Osteoblast (primary cell): ENCODE measurements around the gene PER2. TPM values are rescaled to one million over a fixed set of nuclear protein-coding genes. Genes with fewer than 3 reads are reported as not detected.

Source experiments
- DNase-seq: peaks from one replicate; pipeline ENCODE4 v3.0.0; 2011; ENCODE audit warnings: low spot score, mixed read lengths; ENCODE audit not compliant: insufficient read length; ENCODE audit errors: missing footprints
- H2AFZ ChIP-seq: 2 replicates; pipeline ENCODE4 v1.6.0; 2011; ENCODE audit warnings: mild to moderate bottlenecking, low read length
- H3K27ac ChIP-seq: 2 replicates; pipeline ENCODE4 v1.5.1; 2011; ENCODE audit warnings: mild to moderate bottlenecking, low read depth, low read length, moderate library complexity
- H3K27me3 ChIP-seq: 2 replicates; pipeline ENCODE4 v1.6.0; 2012; ENCODE audit warnings: mild to moderate bottlenecking, control low read depth, inconsistent platforms, low read length, moderate library complexity; ENCODE audit not compliant: insufficient read depth
- H3K36me3 ChIP-seq: 2 replicates; pipeline ENCODE4 v1.5.1; 2011; ENCODE audit warnings: mild to moderate bottlenecking, low read length, control low read depth, moderate library complexity; ENCODE audit not compliant: insufficient read depth
- H3K4me1 ChIP-seq: 2 replicates; pipeline ENCODE4 v1.5.1; 2011; ENCODE audit warnings: mild to moderate bottlenecking, low read length, control low read depth, moderate library complexity; ENCODE audit not compliant: insufficient read depth
- H3K4me2 ChIP-seq: 2 replicates; pipeline ENCODE4 v1.6.0; 2011; ENCODE audit warnings: mild to moderate bottlenecking, low read length; ENCODE audit not compliant: insufficient read depth
- H3K4me3 ChIP-seq: fragments of 200-600 bp; sonication (generic); 3 replicates; pipeline ENCODE4 v1.5.1; 2012; ENCODE audit warnings: mild to moderate bottlenecking, low read length, inconsistent platforms; ENCODE audit not compliant: insufficient read depth
- H3K79me2 ChIP-seq: 2 replicates; pipeline ENCODE4 v1.6.0; 2012; ENCODE audit warnings: mild to moderate bottlenecking, low read length, control low read depth, inconsistent platforms; ENCODE audit not compliant: insufficient read depth
- H3K9me3 ChIP-seq: 2 replicates; pipeline ENCODE4 v1.5.1; 2011; ENCODE audit warnings: low read depth, low read length, control low read depth
- H4K20me1 ChIP-seq: 2 replicates; pipeline ENCODE4 v1.6.0; 2012; ENCODE audit warnings: mild to moderate bottlenecking, low read length, control low read depth; ENCODE audit not compliant: insufficient read depth
- total RNA-seq: library from RNA; depleted of rRNA; stranded (reverse); fragments of >200 nt; gene quantifications from 2 replicates; pipeline ENCODE4 v1.2.3, GENCODE V29; 2012
- TF ChIP-seq, protein P1 (sequence below): IDR thresholded peaks from 2 replicates; pipeline ENCODE4 v1.5.1; 2011; ENCODE audit warnings: mild to moderate bottlenecking, low read depth, low read length, moderate library complexity; ENCODE audit errors: extremely low read depth

Gene PER2
- total RNA-seq, 1 donor = 9.4 TPM

DNA sequence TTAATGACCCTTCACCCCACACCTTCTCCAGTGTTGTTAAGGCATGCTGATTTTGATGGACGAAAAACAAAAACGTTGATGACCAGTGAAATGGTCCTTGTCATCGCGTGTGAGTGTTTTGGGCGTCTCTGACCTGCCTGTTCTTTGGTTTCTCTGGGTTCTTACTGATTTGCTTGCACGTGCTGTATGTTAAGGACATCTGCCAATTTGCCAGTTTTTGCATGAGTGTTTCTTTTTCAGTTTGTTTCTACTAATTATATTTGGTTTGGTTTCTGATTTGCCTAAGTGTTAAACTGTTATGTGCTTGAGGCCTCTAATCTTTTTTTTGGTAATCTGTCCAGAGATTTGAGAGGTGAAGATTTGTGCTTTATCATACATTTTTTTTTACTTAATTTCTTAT is 46.5 kb upstream of the PER2 start:
- Histone ChIP-seq H3K27ac (no peak overlapping the region), H3K4me1 (no peaks in the 10 kb centered on the region), H4K20me1 (peaks cover 12% of the 10 kb centered on the region)

DNA sequence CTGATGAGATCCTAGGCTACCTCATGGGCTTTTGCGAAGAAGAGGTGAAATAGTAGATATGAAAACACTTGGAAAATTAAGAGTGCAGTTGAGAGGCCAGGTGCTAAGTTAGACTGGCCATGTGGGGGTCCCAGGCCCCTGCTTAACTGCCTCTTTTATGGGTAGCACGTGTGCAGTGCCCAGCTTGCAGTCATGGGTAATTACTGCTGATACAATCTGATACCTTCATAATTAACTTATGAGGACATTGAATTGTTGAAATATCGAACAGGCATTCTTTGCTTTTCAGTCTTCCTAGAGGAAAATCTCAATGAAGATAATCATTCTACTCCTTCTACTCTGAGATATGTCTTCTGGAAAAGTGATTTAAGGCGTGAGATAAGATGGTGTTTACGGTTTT is 43.5 kb upstream of the PER2 start:
- H4K20me1 ChIP-seq = peaks cover 11% of the 10 kb centered on the region

More for the DNA sequence above, 46.5 kb upstream of the PER2 start:
- Histone ChIP-seq H3K36me3 (peaks cover 26% of the 10 kb centered on the region), H3K9me3 (no peaks in the 10 kb centered on the region), H3K4me3 (no peak overlapping the region), H2AFZ (no peak overlapping the region), H3K4me2 (no peak overlapping the region), H3K79me2 (peaks cover 33% of the 10 kb centered on the region), H3K27me3 (no peaks in the 10 kb centered on the region)
- TF ChIP-seq, protein P1, sequence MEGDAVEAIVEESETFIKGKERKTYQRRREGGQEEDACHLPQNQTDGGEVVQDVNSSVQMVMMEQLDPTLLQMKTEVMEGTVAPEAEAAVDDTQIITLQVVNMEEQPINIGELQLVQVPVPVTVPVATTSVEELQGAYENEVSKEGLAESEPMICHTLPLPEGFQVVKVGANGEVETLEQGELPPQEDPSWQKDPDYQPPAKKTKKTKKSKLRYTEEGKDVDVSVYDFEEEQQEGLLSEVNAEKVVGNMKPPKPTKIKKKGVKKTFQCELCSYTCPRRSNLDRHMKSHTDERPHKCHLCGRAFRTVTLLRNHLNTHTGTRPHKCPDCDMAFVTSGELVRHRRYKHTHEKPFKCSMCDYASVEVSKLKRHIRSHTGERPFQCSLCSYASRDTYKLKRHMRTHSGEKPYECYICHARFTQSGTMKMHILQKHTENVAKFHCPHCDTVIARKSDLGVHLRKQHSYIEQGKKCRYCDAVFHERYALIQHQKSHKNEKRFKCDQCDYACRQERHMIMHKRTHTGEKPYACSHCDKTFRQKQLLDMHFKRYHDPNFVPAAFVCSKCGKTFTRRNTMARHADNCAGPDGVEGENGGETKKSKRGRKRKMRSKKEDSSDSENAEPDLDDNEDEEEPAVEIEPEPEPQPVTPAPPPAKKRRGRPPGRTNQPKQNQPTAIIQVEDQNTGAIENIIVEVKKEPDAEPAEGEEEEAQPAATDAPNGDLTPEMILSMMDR = no peak
- DNase-seq = no peak

DNA sequence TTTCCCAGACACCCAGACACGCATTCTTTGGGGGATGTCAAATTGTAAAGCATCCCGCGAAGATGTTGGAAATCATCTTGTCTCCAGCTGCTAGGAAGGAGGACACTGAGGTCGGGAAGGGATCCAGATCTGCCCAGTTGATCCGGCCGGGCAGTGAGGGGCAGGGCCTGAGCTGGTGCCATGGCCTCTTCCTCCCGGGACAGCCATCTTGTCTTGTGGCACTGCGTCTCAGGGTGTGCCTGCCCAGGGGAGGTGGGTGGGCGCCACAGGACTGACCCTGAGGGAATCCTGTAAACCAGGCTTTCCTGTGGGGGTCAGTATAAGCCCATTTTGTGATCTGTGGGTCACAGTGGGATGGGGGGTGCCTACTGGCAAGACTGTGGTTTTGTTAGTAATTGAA is 42.0 kb upstream of the PER2 start:
- no peaks in the 10 kb centered on the region for H3K27me3 ChIP-seq
- H3K79me2 ChIP-seq = peaks cover 55% of the 10 kb centered on the region
- TF ChIP-seq, protein P1 = no peak
- H3K27ac ChIP-seq = no peak overlapping the region
- H3K9me3 ChIP-seq = no peaks in the 10 kb centered on the region
- no peak overlapping the region for H3K4me2 ChIP-seq
- no peak for DNase-seq
- H2AFZ ChIP-seq = no peak overlapping the region
- H3K4me1 ChIP-seq = no peaks in the 10 kb centered on the region
- peaks cover 9% of the 10 kb centered on the region for H4K20me1 ChIP-seq
- no peak overlapping the region for H3K4me3 ChIP-seq
- peaks cover 40% of the 10 kb centered on the region for H3K36me3 ChIP-seq

More for the DNA sequence above, 43.5 kb upstream of the PER2 start:
- peaks cover 48% of the 10 kb centered on the region for H3K79me2 ChIP-seq
- peaks cover 40% of the 10 kb centered on the region for H3K36me3 ChIP-seq
- H3K4me3 ChIP-seq = no peak overlapping the region
- H3K4me1 ChIP-seq = no peaks in the 10 kb centered on the region
- no peak overlapping the region for H3K27ac ChIP-seq
- no peaks in the 10 kb centered on the region for H3K27me3 ChIP-seq
- no peak overlapping the region for H2AFZ ChIP-seq
- DNase-seq = no peak
- no peaks in the 10 kb centered on the region for H3K9me3 ChIP-seq
- H3K4me2 ChIP-seq = no peak overlapping the region
- TF ChIP-seq, protein P1 = no peak

DNA sequence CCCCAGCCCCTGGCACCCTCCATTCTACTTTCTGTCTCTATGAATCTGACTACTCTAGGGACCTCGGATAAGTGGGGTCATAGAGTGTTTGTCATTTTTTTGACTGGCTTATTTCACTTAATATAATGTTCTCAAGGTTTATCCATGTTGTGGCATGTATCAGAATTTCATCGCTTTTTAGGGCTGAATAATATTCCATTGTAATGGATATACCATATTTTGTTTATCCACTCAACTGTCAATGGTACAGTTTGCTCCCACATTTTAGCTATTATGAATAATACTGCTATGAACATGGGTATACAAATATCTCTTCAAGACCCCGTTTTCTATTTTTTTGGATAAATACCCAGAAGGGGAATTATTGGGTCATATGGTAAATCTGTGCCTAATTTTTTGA is 39.3 kb upstream of the PER2 start:
- Histone ChIP-seq H3K4me1 (no peaks in the 10 kb centered on the region), H2AFZ (no peak overlapping the region), H3K27me3 (no peaks in the 10 kb centered on the region), H3K36me3 (peaks cover 43% of the 10 kb centered on the region), H3K4me2 (no peak overlapping the region), H3K27ac (no peak overlapping the region), H3K79me2 (peaks cover 65% of the 10 kb centered on the region), H3K9me3 (no peaks in the 10 kb centered on the region), H4K20me1 (peaks cover 10% of the 10 kb centered on the region), H3K4me3 (no peak overlapping the region)
- TF ChIP-seq, protein P1 = no peak
- no peak for DNase-seq
